BJ (cell line): ENCODE data around the gene RUNX2. TPM values are rescaled to one million over a fixed set of nuclear protein-coding genes. Genes with fewer than 3 reads are reported as not detected.

Experiments used
- CTCF ChIA-PET: fragments of 350-600 bp; formaldehyde crosslinking; extraction: SDS; loops from one replicate; lab custom pipeline; 2021; ENCODE audit warnings: antibody characterized with exemption, inconsistent platforms; lab: Yijun Ruan, JAX
- POLR2A ChIA-PET: fragments of 300-600 bp; sonication (Branson Sonifier 250); formaldehyde crosslinking; extraction: SDS; loops from one replicate; lab custom pipeline; 2021; ENCODE audit warnings: antibody characterized with exemption; lab: Charles Lee
- DNase-seq: peaks from one replicate; pipeline ENCODE4 v3.0.0-alpha.2; 2011; ENCODE audit warnings: low read depth
- H3K27me3 ChIP-seq: 2 replicates; pipeline ENCODE4 v1.6.0; 2011; ENCODE audit warnings: low read length; ENCODE audit not compliant: control insufficient read depth, insufficient read depth
- H3K36me3 ChIP-seq: 2 replicates; pipeline ENCODE4 v1.5.1; 2011; ENCODE audit warnings: low read length; ENCODE audit not compliant: control insufficient read depth, insufficient read depth
- H3K4me3 ChIP-seq: 2 replicates; pipeline ENCODE4 v1.5.1; 2011; ENCODE audit warnings: low read depth, mild to moderate bottlenecking, control low read depth, low read length
- CTCF ChIP-seq: IDR thresholded peaks from 2 replicates; pipeline ENCODE4 v1.5.1; 2011; ENCODE audit warnings: low read depth, mild to moderate bottlenecking, control low read depth, inconsistent platforms, low read length, moderate library complexity; ENCODE audit not compliant: insufficient read depth
- polyA plus RNA-seq: library from polyadenylated mRNA; depleted of rRNA; stranded (reverse); fragments of >200 nt; gene quantifications from 2 replicates; pipeline ENCODE4 v1.2.3, GENCODE V29; 2011

The RUNX2 gene
- polyA plus RNA-seq, 1 experiment, result 1.5 TPM

GRCh38 chr6:45634231-45634630, 306.1 kb downstream of the RUNX2 start:
- ChIA-PET CTCF (no interaction called here), POLR2A (no interaction called here)
- no peaks in the 10 kb centered on the region for H3K36me3 ChIP-seq
- DNase-seq, result no peak
- no peaks in the 10 kb centered on the region for H3K27me3 ChIP-seq
- H3K4me3 ChIP-seq, result no peak overlapping the region
- TF ChIP-seq CTCF, result no peak

GRCh38 chr6:45635284-45635867, 307.2 kb downstream of the RUNX2 start:
- POLR2A ChIA-PET, result no interaction called here

GRCh38 chr6:45637056-45637455, 308.9 kb downstream of the RUNX2 start:
- ChIA-PET POLR2A (no interaction called here), CTCF (no interaction called here)
- Histone ChIP-seq H3K4me3 (no peak overlapping the region), H3K27me3 (no peaks in the 10 kb centered on the region), H3K36me3 (no peaks in the 10 kb centered on the region)
- TF ChIP-seq CTCF, result no peak
- no peak for DNase-seq

More at GRCh38 chr6:45635284-45635867, 307.2 kb downstream of the RUNX2 start:
- no peaks in the 10 kb centered on the region for H3K36me3 ChIP-seq
- CTCF ChIA-PET, result no interaction called here
- H3K4me3 ChIP-seq, result no peak overlapping the region
- TF ChIP-seq CTCF, result no peak
- H3K27me3 ChIP-seq, result no peaks in the 10 kb centered on the region
- no peak for DNase-seq

GRCh38 chr6:45637611-45638257, 309.6 kb downstream of the RUNX2 start:
- ChIA-PET POLR2A (no interaction called here), CTCF (no interaction called here)
- DNase-seq, result no peak
- Histone ChIP-seq H3K36me3 (no peaks in the 10 kb centered on the region), H3K4me3 (no peak overlapping the region), H3K27me3 (no peaks in the 10 kb centered on the region)
- no peak for TF ChIP-seq CTCF

- no peak for DNase-seq
- no peak for TF ChIP-seq CTCF
- CTCF ChIA-PET, result interaction anchor here (0.6 to 1.4 kb wide), 3 partner anchors 16 to 767 kb away, joined by 3 to 5 read pairs (median 3); no protein-coding TSS in a partner anchor
- no peaks in the 10 kb centered on the region for H3K27me3 ChIP-seq
- H3K36me3 ChIP-seq, result no peaks in the 10 kb centered on the region
- POLR2A ChIA-PET, result no interaction called here
- no peak overlapping the region for H3K4me3 ChIP-seq
These were observed 312.0 kb downstream of the RUNX2 start for GRCh38 chr6:45640081-45640491.
